WI38 (cell line): ENCODE results near the gene C19orf53.
"Not testable (repeated sequence)": the region's sequence is repeated elsewhere in the genome, so short reads cannot be mapped to it uniquely, and the experiment has no call there.

ENCODE experiments used
- H3K4me3 ChIP-seq: 2 replicates; pipeline ENCODE4 v1.5.1; 2011; ENCODE audit warnings: low read depth, mild to moderate bottlenecking, control low read depth, low read length
- CTCF ChIP-seq: IDR thresholded peaks from 2 replicates; pipeline ENCODE4 v1.5.1; 2012; ENCODE audit warnings: low read depth, mild to moderate bottlenecking, control low read depth, low read length

Gene C19orf53

GRCh38 chr19:13751436-13751835, 22.8 kb upstream of the C19orf53 start:
- no peak overlapping the region for H3K4me3 ChIP-seq
- TF ChIP-seq CTCF: no peak

GRCh38 chr19:13753622-13754021, 20.6 kb upstream of the C19orf53 start:
- not testable (repeated sequence) for H3K4me3 ChIP-seq

- no peak for TF ChIP-seq CTCF
- H3K4me3 ChIP-seq: no peak overlapping the region
Observed at GRCh38 chr19:13756210-13756609, 18.0 kb upstream of the C19orf53 start.

- no peak for TF ChIP-seq CTCF
- H3K4me3 ChIP-seq: no peak overlapping the region
Observed at GRCh38 chr19:13757805-13758772, 16.2 kb upstream of the C19orf53 start.

GRCh38 chr19:13758795-13759194, 15.5 kb upstream of the C19orf53 start:
- no peak for TF ChIP-seq CTCF
- no peak overlapping the region for H3K4me3 ChIP-seq

GRCh38 chr19:13761423-13761822, 12.8 kb upstream of the C19orf53 start:
- TF ChIP-seq CTCF: no peak
- no peak overlapping the region for H3K4me3 ChIP-seq

GRCh38 chr19:13762635-13763235, 11.5 kb upstream of the C19orf53 start:
- no peak for TF ChIP-seq CTCF
- H3K4me3 ChIP-seq: no peak overlapping the region
